HepG2 (cell line): ENCODE data around the gene IGDCC3. TPM values are rescaled to one million over a fixed set of nuclear protein-coding genes. Genes with fewer than 3 reads are reported as not detected.
A peak's percentile ranks its signal among the peaks of the same experiment; 100 is the strongest.

Experiments
- GZF1 ChIP-seq: sonication (generic); formaldehyde crosslinking; IDR thresholded peaks from 2 replicates; pipeline ENCODE4 v1.5.1; 2020; ENCODE audit warnings: mild to moderate bottlenecking, missing genetic modification reagents
- MYC ChIP-seq: sonication (generic); formaldehyde crosslinking; IDR thresholded peaks from 2 replicates; pipeline ENCODE4 v1.9.0; 2021; ENCODE audit warnings: missing genetic modification reagents, borderline replicate concordance
- NCOR1 ChIP-seq: fragments of 200-600 bp; sonication (generic); IDR thresholded peaks from 2 replicates; pipeline ENCODE4 v1.7.0; 2017; ENCODE audit warnings: antibody characterized with exemption, low read length, borderline replicate concordance
- RELA ChIP-seq: sonication (generic); formaldehyde crosslinking; IDR thresholded peaks from 2 replicates; pipeline ENCODE4 v1.4.0; 2020; ENCODE audit warnings: missing genetic modification reagents
- TOPORS ChIP-seq: sonication (generic); formaldehyde crosslinking; IDR thresholded peaks from 2 replicates; pipeline ENCODE4 v1.8.0; 2023; ENCODE audit warnings: mild to moderate bottlenecking, missing genetic modification reagents
- WIZ ChIP-seq: sonication (generic); formaldehyde crosslinking; IDR thresholded peaks from 2 replicates; pipeline ENCODE4 v1.5.1; 2020; ENCODE audit warnings: mild to moderate bottlenecking, missing genetic modification reagents
- ZNF136 ChIP-seq: sonication (generic); formaldehyde crosslinking; IDR thresholded peaks from 2 replicates; pipeline ENCODE4 v1.8.1; 2022; ENCODE audit warnings: low read depth, mild to moderate bottlenecking, moderate library complexity, missing genetic modification reagents
- ZNF138 ChIP-seq: sonication (generic); formaldehyde crosslinking; IDR thresholded peaks from 2 replicates; pipeline ENCODE4 v1.5.0; 2020; ENCODE audit warnings: mild to moderate bottlenecking, low read depth, missing genetic modification reagents
- ZNF281 ChIP-seq: sonication (generic); formaldehyde crosslinking; IDR thresholded peaks from 2 replicates; pipeline ENCODE4 v1.4.0; 2020; ENCODE audit warnings: missing genetic modification reagents, borderline replicate concordance
- ZNF317 ChIP-seq: sonication (generic); formaldehyde crosslinking; IDR thresholded peaks from 2 replicates; pipeline ENCODE4 v1.5.0; 2020; ENCODE audit warnings: mild to moderate bottlenecking, missing genetic modification reagents
- ZNF512B ChIP-seq: sonication (generic); formaldehyde crosslinking; IDR thresholded peaks from 2 replicates; pipeline ENCODE4 v1.5.1; 2020; ENCODE audit warnings: missing genetic modification reagents, mild to moderate bottlenecking, borderline replicate concordance
- ZNF703 ChIP-seq: sonication (generic); formaldehyde crosslinking; IDR thresholded peaks from 2 replicates; pipeline ENCODE4 v1.5.1; 2020; ENCODE audit warnings: missing genetic modification reagents, mild to moderate bottlenecking, moderate library complexity, borderline replicate concordance
- ZNF737 ChIP-seq: sonication (generic); formaldehyde crosslinking; IDR thresholded peaks from 2 replicates; pipeline ENCODE4 v1.5.0; 2020; ENCODE audit warnings: missing genetic modification reagents, mild to moderate bottlenecking, borderline replicate concordance
- ZNF776 ChIP-seq: sonication (generic); formaldehyde crosslinking; IDR thresholded peaks from 2 replicates; pipeline ENCODE4 v1.4.0; 2020; ENCODE audit warnings: mild to moderate bottlenecking, missing genetic modification reagents
- polyA plus RNA-seq, 8 experiments: library from polyadenylated mRNA; depleted of rRNA in 3 of 8; stranded (reverse) in 7 of 8; unstranded in 1 of 8; fragments of >200 nt; fragmentation: Illumina TruSeq in 4 of 8; extraction: Trizol in 4 of 8; gene quantifications; 2 replicates each; pipeline versions ENCODE4 v1.2.1 to v1.2.3, GENCODE V29; 2011 to 2016; ENCODE audit warnings: low read depth in 4 of 8, missing spikeins in 1 of 8, mixed read lengths in 1 of 8; ENCODE audit not compliant: insufficient read depth in 1 of 8
- total RNA-seq, 5 experiments: library from RNA; depleted of rRNA; stranded (reverse); fragments of >200 nt; fragmentation: Illumina TruSeq; extraction: Trizol; gene quantifications; 2 replicates each; pipeline ENCODE4 v1.2.3, GENCODE V29; 2016; ENCODE audit warnings: low read depth in 1 of 5
- TF ChIP-seq, protein P1 (sequence below): sonication (generic); formaldehyde crosslinking; IDR thresholded peaks from 2 replicates; pipeline ENCODE4 v1.5.1; 2020; ENCODE audit warnings: missing genetic modification reagents, mild to moderate bottlenecking, borderline replicate concordance
- TF ChIP-seq, protein P2 (sequence below): sonication (generic); formaldehyde crosslinking; IDR thresholded peaks from 2 replicates; pipeline ENCODE4 v1.4.0; 2020; ENCODE audit warnings: missing genetic modification reagents
- TF ChIP-seq, protein P3 (sequence below): sonication (generic); formaldehyde crosslinking; IDR thresholded peaks from 2 replicates; pipeline ENCODE4 v1.4.0; 2020; ENCODE audit warnings: missing genetic modification reagents, mild to moderate bottlenecking, borderline replicate concordance

Gene IGDCC3
- total and polyA plus RNA-seq, 2 of the 13 experiments (the other 11 are each of a cell fraction or from before 2014, with no cell fraction given) = 30.1 to 51.8 TPM

GRCh38 chr15:65377105-65377975, 462 bp downstream of the IGDCC3 start (continued):
- TF ChIP-seq, protein P1, sequence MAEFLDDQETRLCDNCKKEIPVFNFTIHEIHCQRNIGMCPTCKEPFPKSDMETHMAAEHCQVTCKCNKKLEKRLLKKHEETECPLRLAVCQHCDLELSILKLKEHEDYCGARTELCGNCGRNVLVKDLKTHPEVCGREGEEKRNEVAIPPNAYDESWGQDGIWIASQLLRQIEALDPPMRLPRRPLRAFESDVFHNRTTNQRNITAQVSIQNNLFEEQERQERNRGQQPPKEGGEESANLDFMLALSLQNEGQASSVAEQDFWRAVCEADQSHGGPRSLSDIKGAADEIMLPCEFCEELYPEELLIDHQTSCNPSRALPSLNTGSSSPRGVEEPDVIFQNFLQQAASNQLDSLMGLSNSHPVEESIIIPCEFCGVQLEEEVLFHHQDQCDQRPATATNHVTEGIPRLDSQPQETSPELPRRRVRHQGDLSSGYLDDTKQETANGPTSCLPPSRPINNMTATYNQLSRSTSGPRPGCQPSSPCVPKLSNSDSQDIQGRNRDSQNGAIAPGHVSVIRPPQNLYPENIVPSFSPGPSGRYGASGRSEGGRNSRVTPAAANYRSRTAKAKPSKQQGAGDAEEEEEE (CRISPR knock-in tag) = no peak
- TF ChIP-seq TOPORS = no peak
- TF ChIP-seq, protein P2, sequence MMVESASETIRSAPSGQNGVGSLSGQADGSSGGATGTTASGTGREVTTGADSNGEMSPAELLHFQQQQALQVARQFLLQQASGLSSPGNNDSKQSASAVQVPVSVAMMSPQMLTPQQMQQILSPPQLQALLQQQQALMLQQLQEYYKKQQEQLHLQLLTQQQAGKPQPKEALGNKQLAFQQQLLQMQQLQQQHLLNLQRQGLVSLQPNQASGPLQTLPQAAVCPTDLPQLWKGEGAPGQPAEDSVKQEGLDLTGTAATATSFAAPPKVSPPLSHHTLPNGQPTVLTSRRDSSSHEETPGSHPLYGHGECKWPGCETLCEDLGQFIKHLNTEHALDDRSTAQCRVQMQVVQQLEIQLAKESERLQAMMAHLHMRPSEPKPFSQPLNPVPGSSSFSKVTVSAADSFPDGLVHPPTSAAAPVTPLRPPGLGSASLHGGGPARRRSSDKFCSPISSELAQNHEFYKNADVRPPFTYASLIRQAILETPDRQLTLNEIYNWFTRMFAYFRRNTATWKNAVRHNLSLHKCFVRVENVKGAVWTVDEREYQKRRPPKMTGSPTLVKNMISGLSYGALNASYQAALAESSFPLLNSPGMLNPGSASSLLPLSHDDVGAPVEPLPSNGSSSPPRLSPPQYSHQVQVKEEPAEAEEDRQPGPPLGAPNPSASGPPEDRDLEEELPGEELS (CRISPR knock-in tag) = no peak
- no peak for TF ChIP-seq ZNF737 (CRISPR knock-in tag)
- no peak for TF ChIP-seq ZNF703 (CRISPR knock-in tag)
- TF ChIP-seq ZNF281 (CRISPR knock-in tag) = no peak
- TF ChIP-seq ZNF136 (CRISPR knock-in tag) = no peak
- TF ChIP-seq ZNF317 (CRISPR knock-in tag) = no peak
- TF ChIP-seq, protein P3, sequence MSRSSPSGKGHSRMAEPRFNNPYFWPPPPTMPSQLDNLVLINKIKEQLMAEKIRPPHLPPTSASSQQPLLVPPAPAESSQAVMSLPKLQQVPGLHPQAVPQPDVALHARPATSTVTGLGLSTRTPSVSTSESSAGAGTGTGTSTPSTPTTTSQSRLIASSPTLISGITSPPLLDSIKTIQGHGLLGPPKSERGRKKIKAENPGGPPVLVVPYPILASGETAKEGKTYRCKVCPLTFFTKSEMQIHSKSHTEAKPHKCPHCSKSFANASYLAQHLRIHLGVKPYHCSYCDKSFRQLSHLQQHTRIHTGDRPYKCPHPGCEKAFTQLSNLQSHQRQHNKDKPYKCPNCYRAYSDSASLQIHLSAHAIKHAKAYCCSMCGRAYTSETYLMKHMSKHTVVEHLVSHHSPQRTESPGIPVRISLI (CRISPR knock-in tag) = no peak; the same call in 1 of the 2 replicates
- 0 out of 2 replicates have a peak, but pooled peaks have one; percentile 6 for TF ChIP-seq ZNF776 (CRISPR knock-in tag)
- TF ChIP-seq NCOR1 = no peak
- TF ChIP-seq ZNF138 (CRISPR knock-in tag) = no peak
- 0 out of 2 replicates have a peak, but pooled peaks have one; percentile 27 for TF ChIP-seq GZF1
- TF ChIP-seq ZNF512B (CRISPR knock-in tag) = no peak
- no peak for TF ChIP-seq MYC (CRISPR knock-in tag)
- no peak for TF ChIP-seq RELA (CRISPR knock-in tag)
- TF ChIP-seq WIZ (CRISPR knock-in tag) = no peak
